ENCODE measurements around the gene CACNA1B. TPM values are rescaled to one million over a fixed set of nuclear protein-coding genes. Genes with fewer than 3 reads are reported as not detected.

The CACNA1B gene
- total RNA-seq, 1 donor from 2014 or later = under 0.01 TPM

DNA sequence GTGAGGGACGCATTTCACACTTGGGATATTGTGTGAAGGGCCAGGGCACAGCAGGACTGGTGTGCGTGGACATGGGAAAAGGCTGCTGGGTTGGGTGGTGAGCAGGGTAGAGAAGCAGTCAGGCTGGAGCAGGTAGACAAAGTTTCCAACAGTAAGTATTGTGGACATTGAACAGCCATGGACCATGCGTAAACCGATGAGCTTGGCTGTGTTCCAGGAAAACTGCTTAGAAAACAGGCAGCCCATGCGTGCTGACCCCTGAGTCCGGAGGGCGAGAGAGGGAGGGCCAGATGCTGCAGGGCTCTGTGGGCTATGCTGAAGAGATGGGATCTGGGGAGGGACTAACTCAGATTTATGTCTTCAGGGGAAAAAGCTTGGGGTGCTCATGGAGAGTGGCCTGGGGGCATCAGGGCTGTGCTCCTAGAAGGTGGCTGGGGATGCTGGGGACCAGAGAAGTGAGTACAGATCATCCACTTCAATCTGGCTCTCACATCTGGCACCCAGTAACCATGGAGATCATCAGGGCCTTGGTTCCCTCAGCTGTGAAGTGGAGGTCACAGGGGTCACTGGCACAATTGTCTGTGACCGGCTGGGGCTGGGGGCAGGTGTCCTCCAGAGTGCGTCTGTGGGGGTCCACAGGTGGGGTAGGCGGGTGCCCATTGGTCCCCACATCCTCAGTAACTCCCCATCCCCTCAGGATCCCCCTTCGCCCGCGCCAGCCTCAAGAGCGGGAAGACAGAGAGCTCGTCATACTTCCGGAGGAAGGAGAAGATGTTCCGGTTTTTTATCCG lies 93.3 kb downstream of the CACNA1B start:
- no peaks in the 10 kb centered on the region for H3K9me3 ChIP-seq (ENCODE audit: control insufficient read depth in 3 of 3, low read length in 3 of 3)
- H3K36me3 ChIP-seq (ENCODE audit: control insufficient read depth in 3 of 3, insufficient read depth in 3 of 3, low read length in 3 of 3) = no peaks in the 10 kb centered on the region
- H3K27me3 ChIP-seq (ENCODE audit: control insufficient read depth in 3 of 3, insufficient read depth in 3 of 3, low read length in 3 of 3) = peaks cover 5 to 31% (median 22%) of the 10 kb centered on the region in 3 donors
- no peak overlapping the region for H3K27ac ChIP-seq (ENCODE audit: low read depth, low read length)
- H3K4me1 ChIP-seq (ENCODE audit: control insufficient read depth in 3 of 3, insufficient read depth in 3 of 3, low read length in 3 of 3) = no peaks in the 10 kb centered on the region
- H3K4me3 ChIP-seq (ENCODE audit: low read length in 3 of 3) = no peak overlapping the region
- no peak overlapping the region for H3K9ac ChIP-seq (ENCODE audit: low read depth in 1 of 3, low read length in 3 of 3)

DNA sequence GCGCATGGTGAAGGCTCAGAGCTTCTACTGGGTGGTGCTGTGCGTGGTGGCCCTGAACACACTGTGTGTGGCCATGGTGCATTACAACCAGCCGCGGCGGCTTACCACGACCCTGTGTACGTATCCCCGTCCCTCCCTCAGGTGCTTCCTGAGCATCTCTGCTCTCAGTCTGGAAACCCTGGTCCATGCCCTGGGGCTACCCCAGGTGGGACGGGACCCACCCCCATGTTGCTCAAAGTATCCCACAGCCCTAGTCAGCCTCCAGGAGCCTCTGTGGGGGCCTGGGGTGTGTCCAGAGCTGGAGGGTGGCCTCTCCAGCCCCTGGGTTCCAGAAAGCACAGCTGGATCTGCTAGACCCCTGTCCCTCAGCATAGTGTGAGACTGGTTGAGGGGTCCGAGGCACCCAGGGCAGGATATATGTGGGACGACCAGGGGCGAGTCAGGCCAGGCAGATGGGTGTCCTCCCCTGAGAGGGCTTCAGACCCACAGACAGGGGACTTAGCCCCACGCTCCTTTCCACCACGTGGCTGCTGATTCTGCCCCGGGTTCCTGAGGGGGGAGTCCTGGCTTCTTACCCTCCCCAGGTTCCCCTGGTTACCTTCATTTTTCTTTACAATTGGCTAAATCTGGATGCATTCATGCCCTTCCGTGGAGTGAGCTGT lies 94.0 kb downstream of the CACNA1B start:
- no peaks in the 10 kb centered on the region for H3K4me1 ChIP-seq (ENCODE audit: control insufficient read depth in 3 of 3, insufficient read depth in 3 of 3, low read length in 3 of 3)
- H3K27me3 ChIP-seq (ENCODE audit: control insufficient read depth in 3 of 3, insufficient read depth in 3 of 3, low read length in 3 of 3) = peaks cover 5 to 31% (median 22%) of the 10 kb centered on the region in 3 donors
- no peak overlapping the region for H3K27ac ChIP-seq (ENCODE audit: low read depth, low read length)
- H3K9ac ChIP-seq (ENCODE audit: low read depth in 1 of 3, low read length in 3 of 3) = no peak overlapping the region
- H3K36me3 ChIP-seq (ENCODE audit: control insufficient read depth in 3 of 3, insufficient read depth in 3 of 3, low read length in 3 of 3) = no peaks in the 10 kb centered on the region
- no peak overlapping the region for H3K4me3 ChIP-seq (ENCODE audit: low read length in 3 of 3)
- H3K9me3 ChIP-seq (ENCODE audit: control insufficient read depth in 3 of 3, low read length in 3 of 3) = no peaks in the 10 kb centered on the region

DNA sequence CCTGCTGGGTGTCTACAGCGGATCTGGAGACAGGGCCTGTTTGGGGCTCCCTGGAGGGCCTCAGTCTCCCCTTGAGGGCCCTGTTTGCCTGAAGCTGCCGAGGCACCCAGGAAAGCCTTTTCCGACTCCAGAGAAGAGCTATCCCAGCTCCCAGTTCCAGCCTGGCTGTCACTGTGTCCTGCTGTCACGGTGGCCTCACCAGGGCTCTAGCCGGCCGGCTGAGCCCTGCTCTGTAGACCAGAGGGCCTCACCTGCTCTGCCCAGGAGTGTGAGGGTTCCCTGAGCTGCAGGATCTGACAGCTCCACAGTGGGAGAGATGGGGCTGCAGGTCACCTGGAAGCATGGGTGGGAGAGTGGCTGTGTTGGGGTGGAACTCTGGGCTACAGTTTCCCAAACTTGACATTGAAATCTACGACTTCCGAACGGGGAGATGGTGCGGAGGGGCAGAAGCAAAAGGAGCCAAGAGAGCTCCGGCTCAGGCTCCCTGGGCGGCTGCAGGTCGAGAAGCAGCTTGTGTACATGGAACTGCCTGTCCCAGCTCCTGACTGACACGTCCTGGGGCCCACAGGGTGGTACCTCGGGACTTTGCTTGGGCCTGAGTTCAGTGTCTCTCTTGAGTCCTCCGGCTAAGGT lies 94.9 kb downstream of the CACNA1B start:
- H3K27me3 ChIP-seq (ENCODE audit: control insufficient read depth in 3 of 3, insufficient read depth in 3 of 3, low read length in 3 of 3) = peaks cover 5 to 28% (median 18%) of the 10 kb centered on the region in 3 donors
- no peaks in the 10 kb centered on the region for H3K36me3 ChIP-seq (ENCODE audit: control insufficient read depth in 3 of 3, insufficient read depth in 3 of 3, low read length in 3 of 3)
- H3K9ac ChIP-seq (ENCODE audit: low read depth in 1 of 3, low read length in 3 of 3) = no peak overlapping the region
- H3K4me1 ChIP-seq (ENCODE audit: control insufficient read depth in 3 of 3, insufficient read depth in 3 of 3, low read length in 3 of 3) = no peaks in the 10 kb centered on the region
- H3K9me3 ChIP-seq (ENCODE audit: control insufficient read depth in 3 of 3, low read length in 3 of 3) = no peaks in the 10 kb centered on the region
- no peak overlapping the region for H3K27ac ChIP-seq (ENCODE audit: low read depth, low read length)
- no peak overlapping the region for H3K4me3 ChIP-seq (ENCODE audit: low read length in 3 of 3)

DNA sequence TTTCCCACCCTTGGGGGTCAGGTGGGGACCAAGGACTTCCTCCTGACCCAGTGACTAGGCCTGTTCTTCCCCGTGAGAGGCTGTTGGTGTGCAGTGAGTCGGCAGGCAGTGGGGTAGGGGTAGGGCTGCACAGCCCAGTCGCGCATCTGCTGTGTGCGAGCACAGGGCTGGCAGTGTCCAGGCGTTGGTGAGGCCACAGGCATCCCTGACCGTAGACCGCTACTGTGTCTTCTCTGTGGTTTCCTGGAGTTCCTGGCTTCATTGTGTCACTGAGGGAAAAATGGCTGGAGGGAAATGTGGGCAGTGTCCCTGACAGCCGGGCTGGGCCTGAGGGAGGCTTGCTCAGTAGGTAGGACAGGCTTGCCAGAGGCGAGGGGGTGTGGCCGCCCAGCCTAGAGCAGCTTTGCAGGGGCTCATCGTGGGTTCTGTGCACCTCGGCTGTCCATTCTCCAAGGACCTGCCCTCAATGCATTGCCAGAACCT lies 95.4 kb downstream of the CACNA1B start:
- Histone ChIP-seq H3K27me3 (ENCODE audit: control insufficient read depth in 3 of 3, insufficient read depth in 3 of 3, low read length in 3 of 3) (peaks cover 5 to 25% (median 15%) of the 10 kb centered on the region in 3 donors), H3K4me3 (ENCODE audit: low read length in 3 of 3) (no peak overlapping the region), H3K4me1 (ENCODE audit: control insufficient read depth in 3 of 3, insufficient read depth in 3 of 3, low read length in 3 of 3) (no peaks in the 10 kb centered on the region), H3K9ac (ENCODE audit: low read depth in 1 of 3, low read length in 3 of 3) (no peak overlapping the region), H3K9me3 (ENCODE audit: control insufficient read depth in 3 of 3, low read length in 3 of 3) (no peaks in the 10 kb centered on the region), H3K36me3 (ENCODE audit: control insufficient read depth in 3 of 3, insufficient read depth in 3 of 3, low read length in 3 of 3) (no peaks in the 10 kb centered on the region), H3K27ac (ENCODE audit: low read depth, low read length) (no peak overlapping the region)

DNA sequence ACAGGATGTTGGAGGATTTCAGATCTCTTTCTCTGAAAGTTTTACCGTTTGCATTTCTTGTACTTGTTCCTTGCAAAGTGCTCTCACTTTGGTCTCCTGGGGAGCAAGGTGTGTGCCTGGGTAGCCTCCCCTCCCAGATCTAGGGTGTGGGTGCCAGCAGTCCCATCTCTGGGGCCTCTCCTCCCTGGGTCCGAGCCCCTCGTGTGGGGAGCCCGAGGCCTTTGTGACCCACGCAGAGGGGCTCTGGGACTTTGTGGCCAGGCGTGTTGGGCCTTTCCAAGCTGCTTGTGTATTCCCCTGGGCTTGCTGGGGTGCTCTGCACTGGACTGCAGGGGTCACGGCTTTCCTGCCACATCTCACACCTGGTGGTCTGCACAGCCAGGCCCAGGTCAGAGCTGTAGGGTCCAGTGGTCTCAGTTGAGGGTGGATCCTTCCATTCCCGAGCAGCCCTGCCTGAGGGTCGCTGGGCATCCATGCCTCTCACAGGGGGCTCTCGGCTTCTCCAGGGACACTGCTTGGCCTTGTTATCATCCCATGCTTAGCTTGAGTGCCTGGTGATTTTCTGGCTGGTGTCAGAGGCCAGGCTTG lies 96.3 kb downstream of the CACNA1B start:
- H3K36me3 ChIP-seq (ENCODE audit: control insufficient read depth in 3 of 3, insufficient read depth in 3 of 3, low read length in 3 of 3) = no peaks in the 10 kb centered on the region
- H3K27ac ChIP-seq (ENCODE audit: low read depth, low read length) = no peak overlapping the region
- no peak overlapping the region for H3K4me3 ChIP-seq (ENCODE audit: low read length in 3 of 3)
- H3K27me3 ChIP-seq (ENCODE audit: control insufficient read depth in 3 of 3, insufficient read depth in 3 of 3, low read length in 3 of 3) = peaks cover 5 to 22% (median 15%) of the 10 kb centered on the region in 3 donors
- no peaks in the 10 kb centered on the region for H3K4me1 ChIP-seq (ENCODE audit: control insufficient read depth in 3 of 3, insufficient read depth in 3 of 3, low read length in 3 of 3)
- H3K9me3 ChIP-seq (ENCODE audit: control insufficient read depth in 3 of 3, low read length in 3 of 3) = no peaks in the 10 kb centered on the region
- no peak overlapping the region for H3K9ac ChIP-seq (ENCODE audit: low read depth in 1 of 3, low read length in 3 of 3)

DNA sequence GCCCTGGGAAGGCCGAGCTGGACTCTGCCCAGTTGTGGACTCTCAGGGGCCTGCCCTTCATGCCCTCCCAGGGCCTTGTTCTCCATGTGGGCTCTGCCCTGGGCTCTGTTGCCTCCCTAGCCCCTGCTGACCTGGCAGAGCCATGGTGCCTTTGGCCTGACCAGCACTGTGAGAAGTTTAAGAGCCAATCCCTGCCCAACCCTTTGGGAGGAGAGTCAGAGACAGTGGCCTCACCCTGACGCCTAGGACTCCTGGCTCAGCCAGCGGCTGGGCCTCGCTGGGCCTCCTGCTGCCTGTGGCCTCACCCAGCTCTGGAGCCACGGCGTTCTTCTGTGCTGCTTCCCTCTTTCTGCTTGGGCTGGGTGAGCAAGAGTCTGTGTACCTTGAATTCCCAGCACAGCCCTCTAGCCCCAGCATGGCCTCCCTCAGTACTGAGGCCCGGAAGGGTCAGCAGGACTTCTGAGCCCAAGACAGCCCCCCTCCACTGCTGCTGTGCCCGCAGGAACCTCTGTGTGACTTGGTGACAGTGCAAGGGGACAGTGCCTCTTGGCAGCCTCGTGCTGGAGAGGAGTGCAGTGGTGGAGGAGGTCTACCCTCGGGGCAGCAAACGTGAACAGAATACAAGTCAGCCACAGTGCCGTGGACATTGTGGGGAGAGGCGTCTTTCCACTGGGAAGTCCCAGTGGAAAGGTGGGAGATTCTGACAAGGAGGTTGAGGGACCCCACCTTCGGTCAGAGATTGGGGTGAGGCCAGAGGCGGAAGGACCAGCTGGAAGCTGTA lies 97.4 kb downstream of the CACNA1B start:
- no peak overlapping the region for H3K4me3 ChIP-seq (ENCODE audit: low read length in 3 of 3)
- no peaks in the 10 kb centered on the region for H3K4me1 ChIP-seq (ENCODE audit: control insufficient read depth in 3 of 3, insufficient read depth in 3 of 3, low read length in 3 of 3)
- no peak overlapping the region for H3K27ac ChIP-seq (ENCODE audit: low read depth, low read length)
- H3K36me3 ChIP-seq (ENCODE audit: control insufficient read depth in 3 of 3, insufficient read depth in 3 of 3, low read length in 3 of 3) = no peaks in the 10 kb centered on the region
- no peaks in the 10 kb centered on the region for H3K9me3 ChIP-seq (ENCODE audit: control insufficient read depth in 3 of 3, low read length in 3 of 3)
- no peak overlapping the region for H3K9ac ChIP-seq (ENCODE audit: low read depth in 1 of 3, low read length in 3 of 3)
- H3K27me3 ChIP-seq (ENCODE audit: control insufficient read depth in 3 of 3, insufficient read depth in 3 of 3, low read length in 3 of 3) = peaks cover 5 to 15% (median 10%) of the 10 kb centered on the region in 3 donors

DNA sequence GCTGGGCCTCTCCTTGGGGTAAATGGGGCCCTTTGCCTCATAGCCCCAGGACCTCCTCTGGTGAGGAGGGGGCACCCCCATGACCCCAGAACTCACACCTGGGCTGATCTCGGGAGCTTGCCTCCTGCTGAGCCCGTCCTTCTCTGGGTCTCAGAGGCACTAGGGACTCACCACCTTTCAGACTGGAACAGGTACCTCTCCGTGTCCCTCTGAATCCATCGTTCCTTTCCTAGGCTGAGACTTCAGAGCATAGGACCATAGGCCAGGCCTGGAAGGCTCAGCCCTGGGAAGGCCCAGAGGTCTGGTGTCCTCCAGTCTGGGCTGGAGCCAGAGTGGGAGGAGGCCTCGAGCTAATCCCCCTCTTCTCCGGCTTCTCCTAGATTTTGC lies 97.9 kb downstream of the CACNA1B start:
- no peaks in the 10 kb centered on the region for H3K36me3 ChIP-seq (ENCODE audit: control insufficient read depth in 3 of 3, insufficient read depth in 3 of 3, low read length in 3 of 3)
- peaks cover 5 to 13% (median 10%) of the 10 kb centered on the region in 3 donors for H3K27me3 ChIP-seq (ENCODE audit: control insufficient read depth in 3 of 3, insufficient read depth in 3 of 3, low read length in 3 of 3)
- H3K9me3 ChIP-seq (ENCODE audit: control insufficient read depth in 3 of 3, low read length in 3 of 3) = no peaks in the 10 kb centered on the region
- H3K4me3 ChIP-seq (ENCODE audit: low read length in 3 of 3) = no peak overlapping the region
- no peaks in the 10 kb centered on the region for H3K4me1 ChIP-seq (ENCODE audit: control insufficient read depth in 3 of 3, insufficient read depth in 3 of 3, low read length in 3 of 3)
- no peak overlapping the region for H3K27ac ChIP-seq (ENCODE audit: low read depth, low read length)
- no peak overlapping the region for H3K9ac ChIP-seq (ENCODE audit: low read depth in 1 of 3, low read length in 3 of 3)

DNA sequence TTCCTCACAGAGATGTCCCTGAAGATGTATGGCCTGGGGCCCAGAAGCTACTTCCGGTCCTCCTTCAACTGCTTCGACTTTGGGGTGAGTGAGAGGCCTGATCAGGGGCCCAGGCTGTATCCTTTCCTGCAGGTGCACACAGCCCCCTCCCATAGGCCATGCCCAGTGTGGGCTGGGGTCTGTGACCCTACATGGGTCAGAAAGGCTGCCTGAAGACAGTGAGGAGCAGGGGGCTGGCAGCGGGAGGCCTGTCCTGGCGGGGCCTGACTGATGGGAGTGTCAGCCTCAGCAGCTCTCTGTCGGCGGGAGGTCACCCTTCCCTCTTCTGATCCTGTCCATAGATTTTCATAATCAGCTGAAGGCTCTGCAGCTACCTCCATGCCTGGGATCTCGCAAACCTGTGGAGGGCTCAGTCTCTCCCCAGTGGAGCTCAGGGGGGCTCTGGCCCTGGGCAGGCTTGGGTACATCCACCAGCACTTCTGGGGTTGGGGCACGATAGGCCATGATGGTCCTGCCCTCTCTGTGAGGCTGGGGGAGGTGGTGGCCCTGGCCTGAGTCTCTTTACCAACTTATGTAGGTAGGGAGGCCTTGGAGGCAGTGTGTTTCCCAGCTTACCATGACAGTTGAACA lies 98.5 kb downstream of the CACNA1B start:
- Histone ChIP-seq H3K4me1 (ENCODE audit: control insufficient read depth in 3 of 3, insufficient read depth in 3 of 3, low read length in 3 of 3) (no peaks in the 10 kb centered on the region), H3K9ac (ENCODE audit: low read depth in 1 of 3, low read length in 3 of 3) (no peak overlapping the region), H3K4me3 (ENCODE audit: low read length in 3 of 3) (no peak overlapping the region), H3K27me3 (ENCODE audit: control insufficient read depth in 3 of 3, insufficient read depth in 3 of 3, low read length in 3 of 3) (peaks cover 5 to 13% (median 10%) of the 10 kb centered on the region in 3 donors), H3K27ac (ENCODE audit: low read depth, low read length) (no peak overlapping the region), H3K9me3 (ENCODE audit: control insufficient read depth in 3 of 3, low read length in 3 of 3) (no peaks in the 10 kb centered on the region), H3K36me3 (ENCODE audit: control insufficient read depth in 3 of 3, insufficient read depth in 3 of 3, low read length in 3 of 3) (no peaks in the 10 kb centered on the region)

Measured in skeletal muscle tissue (tissue), 4 donors.